Heart left ventricle (tissue), 16 donors: ENCODE measurements around the gene ZNF579. TPM values are rescaled to one million over a fixed set of nuclear protein-coding genes. Genes with fewer than 3 reads are reported as not detected.

Experiments
- ATAC-seq, 4 donors: fragments of 200-7000 bp; cut with Tn5 transposase; one replicate each; pipeline ENCODE4 v1.9.1; 2020 to 2022; ENCODE audit warnings: moderate library complexity in 4 of 4, mild to moderate bottlenecking in 3 of 4, moderate number of reproducible peaks in 1 of 4
- DNase-seq, 5 donors: peaks; one replicate each; pipeline ENCODE4 v3.0.0-alpha.2; 2020
- H3K27ac ChIP-seq, 12 donors: fragments of 200-600 bp; sonication (generic) in 4 of 12; one replicate each; pipeline versions ENCODE4 v1.5.0 to v1.8.0; 2016 to 2022; ENCODE audit warnings: mild to moderate bottlenecking in 2 of 12
- H3K27me3 ChIP-seq, 9 donors: fragments of 200-600 bp; sonication (generic) in 2 of 9; one replicate each; pipeline versions ENCODE4 v1.5.1 to v1.8.0; 2016 to 2022; ENCODE audit warnings: mild to moderate bottlenecking in 3 of 9
- H3K36me3 ChIP-seq, 9 donors: fragments of 200-600 bp; sonication (generic) in 2 of 9; one replicate each; pipeline versions ENCODE4 v1.5.0 to v1.8.0; 2018 to 2022; ENCODE audit warnings: mild to moderate bottlenecking in 2 of 9
- H3K4me1 ChIP-seq, 12 donors: fragments of 200-600 bp; sonication (generic) in 4 of 12; one replicate each; pipeline versions ENCODE4 v1.5.0 to v1.8.0; 2016 to 2022; ENCODE audit warnings: mild to moderate bottlenecking in 3 of 12
- H3K4me3 ChIP-seq, 12 donors: fragments of 200-600 bp; sonication (generic) in 4 of 12; one replicate each; pipeline versions ENCODE4 v1.5.0 to v1.8.0; 2017 to 2022; ENCODE audit warnings: mild to moderate bottlenecking in 9 of 12, moderate library complexity in 4 of 12
- H3K9me3 ChIP-seq, 12 donors: fragments of 200-600 bp; sonication (generic) in 4 of 12; one replicate each; pipeline versions ENCODE4 v1.5.0 to v1.8.0; 2016 to 2022; ENCODE audit warnings: mild to moderate bottlenecking in 1 of 12
- POLR2A ChIP-seq, 2 donors: fragments of 450-650 bp; IDR thresholded peaks; one replicate each; pipeline ENCODE4 v1.6.1; 2017; ENCODE audit warnings: antibody characterized with exemption in 2 of 2, mild to moderate bottlenecking in 2 of 2, moderate library complexity in 2 of 2
- WGBS, 4 donors: extraction: QIAGEN DNeasy Blood & Tissue Kit in 2 of 4; methylation state at CpG; one replicate each; pipeline versions ENCODE4 v1.1.5 to v1.1.7; 2013 to 2018; 5-methylcytosine and 5-hydroxymethylcytosine counted together
- intact Hi-C, 10 donors: fragments of 100-400 bp; cut with DNase I; formaldehyde crosslinking; loops; one replicate each; pipeline versions ENCODE4 v1.11.1 to v1.14.2; 2022
- polyA plus RNA-seq, 2 donors: library from polyadenylated mRNA; stranded (reverse); fragments of 200-250 nt; gene quantifications; one replicate each; pipeline ENCODE4 v1.2.3, GENCODE V29; 2013
- total RNA-seq, 9 donors: library from RNA; depleted of rRNA in 2 of 9; stranded (reverse); fragments of >200 nt in 2 of 9; fragmentation: NEBNext Ultra II Directional in 3 of 9; extraction: Animal tissue kit (Norgen Biotek cat#: 25700) in 3 of 9; gene quantifications; one replicate each; pipeline versions ENCODE4 v1.1.0 to v1.2.4, GENCODE V29; 2016 to 2023
- TF ChIP-seq, protein P1 (sequence below), 12 donors: fragments of 200-600 bp; sonication (generic) in 4 of 12; IDR thresholded peaks; one replicate each; pipeline versions ENCODE4 v1.5.0 to v1.8.0; 2018 to 2022; ENCODE audit warnings: antibody characterized with exemption in 12 of 12, mild to moderate bottlenecking in 5 of 12
- donor health status: ischemic (EF 13 %, LVEDD 7.1; RV severe dilation, severe dysfunction).
- donor health status: healthy with polysubstance abuse.
- donor health status: DM: no; HTN: yes; CAD: no.
- donor health status: DM: no; HTN: no; CAD: no.
- donor health status: ischemic (EF 25% LVEDD 6.9; RV normal size, moderate dysfunction).
- donor health status: ischemic (EF 25% LVEDD 5.7; RV mildly dilated, moderate dysfunction).
- donor health status: healthy.
- donor health status: DM: yes; HTN: yes; CAD: no.
- donor health status: ischemic (EF 35%, LVEDD 5.7; RV mildly dilated, moderate dysfunction).
- donor health status: nonischemic (EF 11% LVEDD 7.7; RV severe dilation, severe dysfunction).
- donor health status: DM: yes; HTN: yes; CAD: no.
- donor health status: PGD.
- donor health status: ischemic (EF 29% LVEDD 5.4; RV normal size, mild dysfunction).
- donor health status: nonischemic (EF 23%, LVEDD 6.1; RV moderate dilation, normal function).

ZNF579 gene
- total and polyA plus RNA-seq, 11 donors, result 5.4 to 13.9 (median 9.8) TPM

DNA sequence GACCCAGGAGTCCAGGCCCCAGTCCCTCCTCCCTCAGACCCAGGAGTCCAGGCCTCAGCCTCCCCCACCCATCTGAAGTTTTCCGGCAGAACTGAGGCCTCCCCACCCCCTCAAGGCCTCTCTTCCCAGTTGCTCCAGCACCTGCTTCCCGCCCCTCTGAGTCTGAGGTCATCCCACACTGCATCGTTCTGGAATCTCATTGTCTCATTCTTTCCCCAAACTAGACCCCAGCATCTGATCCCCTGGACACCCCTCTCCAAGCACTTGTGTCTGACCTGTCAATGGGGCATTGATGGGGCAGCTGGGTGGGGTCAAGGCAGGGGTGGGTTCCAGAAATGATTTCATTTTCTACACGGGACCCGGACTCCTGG lies 42.9 kb downstream of the ZNF579 start:
- Histone ChIP-seq H3K36me3 (no peaks in the 10 kb centered on the region), H3K27me3 (no peaks in the 10 kb centered on the region), H3K4me3 (no peak overlapping the region), H3K27ac (no peak overlapping the region), H3K4me1 (peaks cover 0 to 8% (median 0%) of the 10 kb centered on the region in 12 donors), H3K9me3 (no peaks in the 10 kb centered on the region)
- intact Hi-C loops, result no loop called here
- 63 to 75% (median 68%) methylated on average over 5 of the region's 5 CpGs for WGBS, 4 donors
- no peak for ATAC-seq
- no peak for TF ChIP-seq POLR2A (IDR thresholded peaks at IDR 0.05)
- TF ChIP-seq, protein P1, sequence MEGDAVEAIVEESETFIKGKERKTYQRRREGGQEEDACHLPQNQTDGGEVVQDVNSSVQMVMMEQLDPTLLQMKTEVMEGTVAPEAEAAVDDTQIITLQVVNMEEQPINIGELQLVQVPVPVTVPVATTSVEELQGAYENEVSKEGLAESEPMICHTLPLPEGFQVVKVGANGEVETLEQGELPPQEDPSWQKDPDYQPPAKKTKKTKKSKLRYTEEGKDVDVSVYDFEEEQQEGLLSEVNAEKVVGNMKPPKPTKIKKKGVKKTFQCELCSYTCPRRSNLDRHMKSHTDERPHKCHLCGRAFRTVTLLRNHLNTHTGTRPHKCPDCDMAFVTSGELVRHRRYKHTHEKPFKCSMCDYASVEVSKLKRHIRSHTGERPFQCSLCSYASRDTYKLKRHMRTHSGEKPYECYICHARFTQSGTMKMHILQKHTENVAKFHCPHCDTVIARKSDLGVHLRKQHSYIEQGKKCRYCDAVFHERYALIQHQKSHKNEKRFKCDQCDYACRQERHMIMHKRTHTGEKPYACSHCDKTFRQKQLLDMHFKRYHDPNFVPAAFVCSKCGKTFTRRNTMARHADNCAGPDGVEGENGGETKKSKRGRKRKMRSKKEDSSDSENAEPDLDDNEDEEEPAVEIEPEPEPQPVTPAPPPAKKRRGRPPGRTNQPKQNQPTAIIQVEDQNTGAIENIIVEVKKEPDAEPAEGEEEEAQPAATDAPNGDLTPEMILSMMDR (IDR thresholded peaks at IDR 0.05), result no peak
- no peak for DNase-seq

DNA sequence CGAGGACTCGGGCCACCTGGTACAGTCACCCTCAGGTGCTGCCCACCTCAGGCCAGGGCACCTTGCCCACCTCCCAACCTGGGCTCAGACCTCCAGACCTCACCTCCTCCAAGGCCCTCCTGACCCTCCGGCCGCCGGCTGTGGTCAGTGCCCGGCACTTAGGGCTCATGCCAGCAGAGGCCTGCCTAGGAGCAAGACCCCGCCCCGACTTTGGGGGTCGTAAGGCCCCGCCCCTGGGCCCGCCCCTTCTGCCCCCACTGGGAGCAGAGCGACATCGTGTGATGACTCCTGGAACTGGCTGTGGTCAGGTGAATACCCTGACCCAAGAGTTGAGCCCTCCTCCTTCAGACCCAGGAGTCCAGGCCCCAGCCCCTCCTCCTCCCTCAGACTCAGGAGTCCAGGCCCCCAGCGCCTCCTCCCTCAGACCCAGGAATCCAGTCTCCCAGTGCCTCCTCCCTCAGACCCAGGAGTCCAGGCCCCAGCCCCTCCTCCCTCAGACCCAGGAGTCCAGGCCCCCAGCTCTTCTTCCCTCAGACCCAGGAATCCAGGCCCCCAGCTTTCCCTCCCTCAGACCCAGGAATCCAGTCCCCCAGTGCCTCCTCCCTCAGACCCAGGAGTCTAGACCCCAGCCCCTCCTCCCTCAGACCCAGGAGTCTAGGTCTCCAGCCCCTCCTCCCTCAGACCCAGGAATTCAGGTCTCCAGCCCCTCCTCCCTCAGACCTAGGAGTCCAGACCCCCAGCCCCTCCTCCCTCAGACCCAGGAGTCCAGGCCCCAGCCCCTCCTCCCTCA lies 43.5 kb downstream of the ZNF579 start, which contains the start of gene SBK2:
SBK2 (minus strand) TSS at position 183 of the 790 bp plus-strand sequence. CDS start 839 bp downstream, outside the sequence.
- ATAC-seq (peak in 2 of 4 donors; percentile 23 to 29), DNase-seq (no peak)
- Histone ChIP-seq H3K36me3 (no peaks in the 10 kb centered on the region), H3K9me3 (no peaks in the 10 kb centered on the region), H3K27ac (no peak within 1 kb of the TSS), H3K4me3 (peak within 1 kb of the TSS in 1 of 12 donors; percentile 34), H3K27me3 (no peaks in the 10 kb centered on the region), H3K4me1 (peaks cover 0 to 8% (median 0%) of the 10 kb centered on the region in 12 donors)
- TF ChIP-seq, protein P1 (IDR thresholded peaks at IDR 0.05), result peak in 4 of 12 donors; percentile 13 to 26 (median 16)
- no peak for TF ChIP-seq POLR2A (IDR thresholded peaks at IDR 0.05)
- intact Hi-C loops, result no loop called here
- 20 to 34% (median 30%) methylated on average over 8 to 14 of the region's 14 CpGs for WGBS, 4 donors

DNA sequence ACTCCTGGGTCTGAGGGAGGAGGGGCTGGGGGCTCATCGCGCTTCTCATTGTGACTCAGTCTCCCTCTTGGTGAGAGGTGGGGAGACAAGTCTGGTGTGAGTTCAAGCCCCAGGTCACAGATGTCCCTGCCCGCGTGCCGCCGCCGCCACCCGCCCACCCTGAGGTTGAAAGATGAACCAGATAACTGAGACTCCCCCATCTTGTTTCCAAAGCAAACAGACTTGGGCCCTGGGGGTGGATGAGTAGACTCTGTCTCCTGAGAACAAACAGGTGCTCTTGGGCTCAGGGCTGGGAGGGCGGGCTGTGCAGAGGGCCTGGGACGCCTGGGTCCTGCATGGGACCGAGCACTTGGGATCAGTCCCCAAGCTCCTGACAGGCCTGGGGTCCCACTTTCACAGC lies 44.3 kb downstream of the ZNF579 start:
- Histone ChIP-seq H3K4me3 (peak overlapping the region in 1 of 12 donors; percentile 34), H3K27me3 (no peaks in the 10 kb centered on the region), H3K27ac (no peak overlapping the region), H3K9me3 (no peaks in the 10 kb centered on the region), H3K36me3 (no peaks in the 10 kb centered on the region), H3K4me1 (peaks cover 0 to 8% (median 0%) of the 10 kb centered on the region in 12 donors)
- TF ChIP-seq, protein P1 (IDR thresholded peaks at IDR 0.05), result no peak
- intact Hi-C loops, result no loop called here
- 88 to 97% (median 94%) methylated on average over 8 to 11 of the region's 11 CpGs for WGBS, 4 donors
- DNase-seq, result no peak
- ATAC-seq, result no peak

DNA sequence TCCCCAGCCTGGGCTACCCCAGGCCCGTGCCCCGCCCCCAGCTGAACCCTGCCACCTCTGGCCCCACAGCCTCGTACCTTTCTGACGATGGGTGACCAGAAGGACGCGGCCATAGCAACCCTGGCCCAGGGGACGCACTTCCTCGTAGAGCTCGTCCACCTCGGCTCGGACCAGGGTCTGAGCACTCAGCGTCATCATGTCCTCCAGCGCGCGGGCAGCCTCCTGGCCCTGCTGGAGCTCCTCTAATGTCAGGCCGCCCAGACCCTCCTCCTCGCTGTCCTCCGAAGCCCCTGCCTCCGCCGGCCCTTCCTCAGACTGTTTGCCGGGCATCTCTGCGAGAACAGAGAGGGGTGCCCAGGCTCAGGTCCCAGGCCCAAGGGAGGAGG lies 44.7 kb downstream of the ZNF579 start:
- no peak overlapping the region for H3K27ac ChIP-seq
- WGBS, 4 donors, result 88 to 95% (median 91%) methylated on average over 17 to 22 of the region's 22 CpGs

More for the DNA sequence above, 44.7 kb downstream of the ZNF579 start:
- Histone ChIP-seq H3K4me1 (peaks cover 0 to 8% (median 0%) of the 10 kb centered on the region in 12 donors), H3K36me3 (no peaks in the 10 kb centered on the region), H3K27me3 (no peaks in the 10 kb centered on the region), H3K9me3 (no peaks in the 10 kb centered on the region), H3K4me3 (no peak overlapping the region)
- intact Hi-C loops, result no loop called here
- ATAC-seq (no peak), DNase-seq (no peak)
- TF ChIP-seq POLR2A (IDR thresholded peaks at IDR 0.05), result no peak
- TF ChIP-seq, protein P1 (IDR thresholded peaks at IDR 0.05), result no peak
